ENCODE data around the gene RBM3. TPM values are rescaled to one million over a fixed set of nuclear protein-coding genes. Genes with fewer than 3 reads are reported as not detected.

The RBM3 gene
- polyA plus RNA-seq, 3 donors, result 187 to 302 (median 203) TPM

DNA sequence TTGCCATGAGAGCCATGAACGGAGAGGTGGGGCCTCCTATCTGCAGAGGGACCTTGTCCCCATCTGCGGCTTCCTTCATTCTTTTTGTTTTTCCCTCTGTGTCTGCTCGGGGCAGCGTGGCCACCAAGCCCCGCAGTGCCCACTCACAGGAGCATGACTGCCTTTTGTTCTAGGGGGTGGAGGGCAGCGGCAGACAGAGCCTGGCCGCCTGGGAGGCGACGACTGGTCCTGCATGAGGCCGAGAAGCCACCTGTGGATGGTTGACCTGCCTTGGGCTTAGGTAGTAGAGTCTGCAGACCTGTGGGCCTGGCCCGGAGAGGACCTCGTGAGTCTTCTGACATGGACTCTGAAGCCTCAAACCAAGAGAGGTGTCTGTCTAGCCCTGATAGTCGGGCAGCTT is 1.4 kb downstream of the RBM3 start:
- peak overlapping the region; percentile 48 to 92 for H3K4me3 Mint-ChIP-seq
- peak overlapping the region in 1 of 3 experiments; percentile 82 for H3K4me3 ChIP-seq (replicated peaks in 1 of 3; ENCODE audit: low read depth in 2 of 3, low read length in 3 of 3)
- DNase-seq, result no peak
- H3K27me3 ChIP-seq (ENCODE audit: control insufficient read depth in 2 of 2, insufficient read depth in 2 of 2, low read length in 2 of 2), result no peaks in the 10 kb centered on the region
- TF ChIP-seq, protein P1, sequence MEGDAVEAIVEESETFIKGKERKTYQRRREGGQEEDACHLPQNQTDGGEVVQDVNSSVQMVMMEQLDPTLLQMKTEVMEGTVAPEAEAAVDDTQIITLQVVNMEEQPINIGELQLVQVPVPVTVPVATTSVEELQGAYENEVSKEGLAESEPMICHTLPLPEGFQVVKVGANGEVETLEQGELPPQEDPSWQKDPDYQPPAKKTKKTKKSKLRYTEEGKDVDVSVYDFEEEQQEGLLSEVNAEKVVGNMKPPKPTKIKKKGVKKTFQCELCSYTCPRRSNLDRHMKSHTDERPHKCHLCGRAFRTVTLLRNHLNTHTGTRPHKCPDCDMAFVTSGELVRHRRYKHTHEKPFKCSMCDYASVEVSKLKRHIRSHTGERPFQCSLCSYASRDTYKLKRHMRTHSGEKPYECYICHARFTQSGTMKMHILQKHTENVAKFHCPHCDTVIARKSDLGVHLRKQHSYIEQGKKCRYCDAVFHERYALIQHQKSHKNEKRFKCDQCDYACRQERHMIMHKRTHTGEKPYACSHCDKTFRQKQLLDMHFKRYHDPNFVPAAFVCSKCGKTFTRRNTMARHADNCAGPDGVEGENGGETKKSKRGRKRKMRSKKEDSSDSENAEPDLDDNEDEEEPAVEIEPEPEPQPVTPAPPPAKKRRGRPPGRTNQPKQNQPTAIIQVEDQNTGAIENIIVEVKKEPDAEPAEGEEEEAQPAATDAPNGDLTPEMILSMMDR (IDR thresholded peaks at IDR 0.05), result no peak
- no peak overlapping the region for H3K9ac ChIP-seq (ENCODE audit: insufficient read depth, low read length, poor library complexity, severe bottlenecking)
- peaks cover 18% of the 10 kb centered on the region for H3K79me2 ChIP-seq (ENCODE audit: insufficient read depth, low read length)
- peaks cover 34 to 43% of the 10 kb centered on the region in 2 donors for H3K36me3 ChIP-seq (replicated peaks in 1 of 2; ENCODE audit: control insufficient read depth in 1 of 2, insufficient read depth in 2 of 2, low read length in 2 of 2)
- H3K4me2 ChIP-seq (replicated peaks; ENCODE audit: extremely low read depth, low read length, poor library complexity, severe bottlenecking), result peak overlapping the region; percentile 81
- H3K27me3 Mint-ChIP-seq (ENCODE audit: low read depth in 3 of 3), result peaks cover 0 to 3% (median 0%) of the 10 kb centered on the region in 3 donors
- H4K20me1 ChIP-seq (ENCODE audit: insufficient read depth, low read length), result peaks cover 4% of the 10 kb centered on the region
- peaks cover 16% of the 10 kb centered on the region for H3K4me1 Mint-ChIP-seq
- H3K27ac Mint-ChIP-seq, result peak overlapping the region; percentile 70 to 100 (median 99)
- intact Hi-C loops (cut with micrococcal nuclease), result loop anchor here in 1 of 2 donors (10.0 kb wide), 2 partner anchors 101 to 229 kb away; partner anchors contain the start of genes FTSJ1, HDAC6 and SLC38A5
- H3K36me3 Mint-ChIP-seq, result peaks cover 38 to 40% of the 10 kb centered on the region in 2 donors
- H2AFZ ChIP-seq (ENCODE audit: insufficient read depth, low read depth, low read length, poor library complexity, severe bottlenecking), result no peak overlapping the region
- no peaks in the 10 kb centered on the region for H3K9me3 ChIP-seq (replicated peaks in 1 of 2; ENCODE audit: control insufficient read depth in 1 of 2, insufficient read depth in 1 of 2, low read length in 2 of 2)
- WGBS (ENCODE audit: insufficient coverage), result 100% methylated on average over 5 of the region's 13 CpGs
- H3K4me1 ChIP-seq (ENCODE audit: control insufficient read depth in 1 of 2, insufficient read depth in 2 of 2, low read length in 2 of 2), result peaks cover 14 to 20% of the 10 kb centered on the region in 2 donors
- peaks cover 0 to 15% (median 4%) of the 10 kb centered on the region in 7 donors for H3K9me3 Mint-ChIP-seq
- peak overlapping the region; percentile 99 to 100 for H3K27ac ChIP-seq (ENCODE audit: low read depth in 1 of 2, low read length in 2 of 2)

DNA sequence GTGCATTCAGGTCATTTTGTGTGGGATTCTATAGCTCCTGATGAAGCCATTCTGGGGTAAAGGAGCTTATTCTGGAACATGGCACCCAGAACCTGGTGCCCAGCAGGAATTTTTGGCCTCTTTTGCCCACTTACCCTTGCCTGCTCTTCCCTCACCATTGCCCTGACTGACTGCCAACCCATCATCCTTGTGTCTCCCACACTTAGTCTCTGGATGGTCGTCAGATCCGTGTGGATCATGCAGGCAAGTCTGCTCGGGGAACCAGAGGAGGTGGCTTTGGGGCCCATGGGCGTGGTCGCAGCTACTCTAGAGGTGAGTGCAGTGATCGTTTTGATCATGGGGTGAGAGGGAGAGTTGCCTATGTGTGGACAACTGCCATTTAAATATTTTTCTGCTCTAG is 1.8 kb downstream of the RBM3 start:
- Histone ChIP-seq H2AFZ (ENCODE audit: insufficient read depth, low read depth, low read length, poor library complexity, severe bottlenecking) (no peak overlapping the region), H3K27ac (ENCODE audit: low read depth in 1 of 2, low read length in 2 of 2) (no peak overlapping the region), H3K4me2 (replicated peaks; ENCODE audit: extremely low read depth, low read length, poor library complexity, severe bottlenecking) (peak overlapping the region; percentile 81), H3K4me3 (replicated peaks in 1 of 3; ENCODE audit: low read depth in 2 of 3, low read length in 3 of 3) (no peak overlapping the region), H4K20me1 (ENCODE audit: insufficient read depth, low read length) (peaks cover 4% of the 10 kb centered on the region), H3K9ac (ENCODE audit: insufficient read depth, low read length, poor library complexity, severe bottlenecking) (no peak overlapping the region), H3K4me1 (ENCODE audit: control insufficient read depth in 1 of 2, insufficient read depth in 2 of 2, low read length in 2 of 2) (peaks cover 14 to 20% of the 10 kb centered on the region in 2 donors), H3K27me3 (ENCODE audit: control insufficient read depth in 2 of 2, insufficient read depth in 2 of 2, low read length in 2 of 2) (no peaks in the 10 kb centered on the region), H3K79me2 (ENCODE audit: insufficient read depth, low read length) (peaks cover 18% of the 10 kb centered on the region), H3K9me3 (replicated peaks in 1 of 2; ENCODE audit: control insufficient read depth in 1 of 2, insufficient read depth in 1 of 2, low read length in 2 of 2) (no peaks in the 10 kb centered on the region), H3K36me3 (replicated peaks in 1 of 2; ENCODE audit: control insufficient read depth in 1 of 2, insufficient read depth in 2 of 2, low read length in 2 of 2) (peaks cover 34 to 43% of the 10 kb centered on the region in 2 donors)
- intact Hi-C loops (cut with micrococcal nuclease), result loop anchor here in 1 of 2 donors (10.0 kb wide), 2 partner anchors 101 to 229 kb away; partner anchors contain the start of genes FTSJ1, HDAC6 and SLC38A5
- TF ChIP-seq, protein P1 (IDR thresholded peaks at IDR 0.05), result no peak
- Mint-ChIP-seq H3K4me1 (peaks cover 16% of the 10 kb centered on the region), H3K9me3 (peaks cover 0 to 15% (median 4%) of the 10 kb centered on the region in 7 donors), H3K27me3 (ENCODE audit: low read depth in 3 of 3) (peaks cover 0 to 3% (median 0%) of the 10 kb centered on the region in 3 donors), H3K36me3 (peaks cover 38 to 40% of the 10 kb centered on the region in 2 donors), H3K27ac (peak overlapping the region in 6 of 7 donors; percentile 13 to 100 (median 98)), H3K4me3 (peak overlapping the region in 1 of 2 donors; percentile 35)
- WGBS (ENCODE audit: insufficient coverage), result 60% methylated on average over 1 of the region's 6 CpGs
- no peak for DNase-seq

Data from CD14-positive monocyte (primary cell).